GM19239 (cell line): Measurements from ENCODE around the gene SPACA9.

ENCODE experiments used
- DNase-seq: peaks from one replicate; pipeline ENCODE4 v3.0.0; 2011; ENCODE audit warnings: low spot score; ENCODE audit not compliant: insufficient read length
- FAIRE-seq: peaks from 2 replicates; lab custom pipeline; 2011; peaks lifted over from hg19 to GRCh38; lab: Jason Lieb, UNC

Gene SPACA9

GRCh38 chr9:132878695-132879456, at the start of gene SPACA9:
Gene SPACA9, plus strand, starts transcription at chr9:132878898. Its CDS starts 5,050 bp downstream, at chr9:132883948.
- DNase-seq: no peak
- no peak for FAIRE-seq

GRCh38 chr9:132832171-132832881, 46.4 kb upstream of the SPACA9 start:
- no peak for DNase-seq
- FAIRE-seq: no peak

- no peak for FAIRE-seq
These were observed 45.1 kb upstream of the SPACA9 start for GRCh38 chr9:132833550-132834121.

GRCh38 chr9:132834343-132834742, 44.4 kb upstream of the SPACA9 start:
- no peak for FAIRE-seq

More at GRCh38 chr9:132833550-132834121, 45.1 kb upstream of the SPACA9 start:
- no peak for DNase-seq

GRCh38 chr9:132837501-132838286, 41.0 kb upstream of the SPACA9 start:
- FAIRE-seq: no peak
- DNase-seq: no peak

More at GRCh38 chr9:132834343-132834742, 44.4 kb upstream of the SPACA9 start:
- no peak for DNase-seq

GRCh38 chr9:132838291-132838690, 40.4 kb upstream of the SPACA9 start:
- FAIRE-seq (no peak), DNase-seq (no peak)

- DNase-seq (no peak), FAIRE-seq (no peak)
These were observed 37.7 kb upstream of the SPACA9 start for GRCh38 chr9:132840980-132841379.

- no peak for FAIRE-seq
- DNase-seq: no peak
These were observed 36.3 kb upstream of the SPACA9 start for GRCh38 chr9:132842124-132843044.

- FAIRE-seq (no peak), DNase-seq (no peak)
These were observed 32.4 kb upstream of the SPACA9 start for GRCh38 chr9:132846109-132846917.

- DNase-seq (no peak), FAIRE-seq (no peak)
These were observed 31.7 kb upstream of the SPACA9 start for GRCh38 chr9:132846918-132847515.

GRCh38 chr9:132849185-132849706, 29.5 kb upstream of the SPACA9 start:
- no peak for FAIRE-seq
- no peak for DNase-seq

- FAIRE-seq (no peak), DNase-seq (no peak)
These were observed 25.2 kb upstream of the SPACA9 start for GRCh38 chr9:132853482-132853881.

GRCh38 chr9:132854832-132855231, 23.9 kb upstream of the SPACA9 start:
- FAIRE-seq (no peak), DNase-seq (no peak)

- DNase-seq: no peak
- no peak for FAIRE-seq
These were observed 22.8 kb upstream of the SPACA9 start for GRCh38 chr9:132855904-132856303.

- no peak for DNase-seq
- FAIRE-seq: no peak
These were observed 21.7 kb upstream of the SPACA9 start for GRCh38 chr9:132857031-132857430.

GRCh38 chr9:132857616-132858342, 20.9 kb upstream of the SPACA9 start:
- FAIRE-seq (no peak), DNase-seq (no peak)

- FAIRE-seq: no peak
- no peak for DNase-seq
These were observed 19.9 kb upstream of the SPACA9 start for GRCh38 chr9:132858751-132859150.
